ENCODE results near the gene DACH1.
"Not testable (repeated sequence)": the region's sequence is repeated elsewhere in the genome, so short reads cannot be mapped to it uniquely, and the experiment has no call there.

The DACH1 gene

DNA sequence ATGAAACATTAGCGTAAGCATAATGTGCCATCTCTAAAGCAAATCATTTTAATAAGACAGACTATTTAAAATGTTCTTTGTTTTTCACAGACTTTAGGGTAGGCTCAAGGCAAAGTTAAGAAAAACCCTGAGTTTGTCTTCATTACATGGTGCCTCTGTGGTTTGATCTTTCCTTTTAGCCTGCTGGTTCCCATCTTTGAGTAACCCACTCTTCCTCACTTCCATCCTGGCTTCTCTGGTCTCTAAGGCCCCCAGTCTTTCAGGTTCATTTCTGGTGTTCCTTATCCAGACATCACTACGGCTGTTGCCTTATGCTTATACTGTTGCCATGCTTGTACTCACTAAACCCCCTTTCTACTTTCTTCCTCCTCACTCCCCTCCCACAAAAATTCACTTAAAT, 38.4 kb downstream of the DACH1 start:
- no peak for DNase-seq (ENCODE audit: low read depth in 2 of 2)

DNA sequence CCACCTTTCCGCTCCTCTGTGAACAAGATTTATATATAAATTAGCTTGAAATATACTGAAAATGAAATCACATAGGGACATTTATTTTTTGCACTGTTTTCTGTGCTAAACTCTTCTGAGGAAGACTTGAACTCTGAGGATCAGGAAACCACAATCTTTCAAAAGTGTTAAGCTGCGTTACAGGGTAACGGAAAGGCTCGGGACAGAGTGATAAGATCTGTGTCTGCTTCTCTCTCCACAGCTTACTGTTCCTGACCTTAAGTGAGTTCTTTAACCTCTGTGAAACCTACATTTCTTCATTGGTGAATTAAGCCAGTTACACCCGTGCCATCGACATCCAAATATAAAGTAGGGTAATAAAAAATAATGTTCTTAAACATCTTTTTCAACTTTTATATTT, 38.9 kb downstream of the DACH1 start:
- DNase-seq (ENCODE audit: low read depth in 2 of 2), result no peak

DNA sequence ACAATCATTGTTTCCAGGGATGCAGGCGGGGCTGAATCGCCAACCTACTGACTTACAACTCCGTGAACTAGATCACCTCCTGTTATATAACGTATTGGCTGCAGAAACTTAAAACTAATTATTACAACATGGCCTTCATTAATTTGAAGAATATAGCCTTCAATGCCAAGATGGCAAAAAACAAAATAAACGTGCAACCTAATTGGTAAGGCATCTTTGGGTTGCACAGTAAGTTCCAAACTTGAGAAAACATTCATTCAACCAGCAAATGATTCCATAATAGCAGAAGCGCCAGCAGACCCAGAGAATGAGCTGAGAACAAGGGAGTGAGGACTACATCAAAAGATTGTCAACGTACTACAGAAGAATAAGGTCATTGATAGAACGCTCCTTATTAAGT, 39.8 kb downstream of the DACH1 start:
- no peak for DNase-seq (ENCODE audit: low read depth in 2 of 2)

GRCh38 chr13:71820699-71821098, 46.3 kb downstream of the DACH1 start:
- DNase-seq (ENCODE audit: low read depth in 2 of 2), result no peak

- no peak for DNase-seq (ENCODE audit: low read depth in 2 of 2)
These were observed 49.7 kb downstream of the DACH1 start for GRCh38 chr13:71817335-71817734.

DNA sequence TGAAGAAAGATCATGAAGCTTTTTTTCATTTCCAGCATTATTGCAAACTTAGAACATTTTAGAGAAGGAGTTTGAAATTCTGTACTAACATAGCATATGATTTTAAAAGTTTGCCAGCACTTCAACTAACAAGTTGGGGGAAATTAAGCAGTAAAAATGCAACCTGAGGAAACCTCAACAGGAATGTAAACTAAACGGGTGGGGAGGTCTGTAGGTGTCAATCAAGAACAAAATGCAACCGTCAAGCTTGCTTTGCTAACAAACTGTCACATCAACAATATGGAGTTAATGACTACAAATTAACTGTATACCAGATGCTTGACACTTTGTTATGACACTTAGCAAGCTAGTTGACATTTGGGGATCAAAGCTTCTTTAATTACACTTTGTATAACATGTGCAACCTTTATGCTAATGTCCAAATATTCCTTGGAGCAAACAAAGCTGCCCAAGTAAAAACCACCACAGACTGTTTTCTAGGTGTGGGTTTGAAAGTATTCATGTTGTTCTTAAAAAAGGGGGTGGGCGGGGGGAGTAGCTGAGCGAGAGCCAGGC, 52.1 kb downstream of the DACH1 start:
- DNase-seq (ENCODE audit: low read depth in 2 of 2), result no peak

DNA sequence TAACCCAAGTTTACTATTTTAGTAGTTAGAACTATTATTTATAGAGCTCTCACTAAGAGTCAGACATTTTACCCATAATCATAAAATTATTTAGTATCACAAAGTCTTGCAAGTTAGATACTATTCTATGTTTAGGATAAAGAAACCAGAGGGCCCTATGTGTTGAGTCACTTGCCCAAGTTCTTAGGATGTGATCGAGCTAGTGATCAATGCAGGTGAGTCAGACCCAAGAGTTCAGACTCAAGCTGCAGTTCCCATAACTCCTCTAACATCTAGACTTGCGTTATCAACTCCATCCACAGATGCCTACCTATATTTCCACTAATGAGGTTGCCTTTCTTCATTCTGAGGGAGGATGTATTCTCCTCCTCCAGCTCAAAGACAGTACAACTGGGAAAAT, 53.8 kb downstream of the DACH1 start:
- DNase-seq (ENCODE audit: low read depth in 2 of 2), result no peak

DNA sequence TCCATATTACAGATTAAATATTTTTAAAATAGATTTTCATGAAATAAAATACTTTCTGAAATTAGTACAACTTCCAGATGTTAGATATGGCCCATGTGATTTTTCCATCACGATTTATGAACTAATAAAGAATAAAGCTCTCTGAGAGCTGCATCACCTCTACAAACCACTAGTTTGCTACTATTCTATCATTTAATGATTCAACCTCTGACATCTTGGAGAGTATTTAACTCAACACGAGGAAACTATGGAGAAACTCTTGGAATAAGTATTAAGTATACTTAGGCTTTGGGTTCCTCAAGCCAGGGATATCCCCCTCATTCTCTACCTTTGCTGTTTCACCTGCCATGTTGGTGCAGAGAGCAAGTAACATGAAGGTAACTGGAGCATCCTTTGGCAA, 55.7 kb downstream of the DACH1 start:
- no peak for DNase-seq (ENCODE audit: low read depth in 2 of 2)

DNA sequence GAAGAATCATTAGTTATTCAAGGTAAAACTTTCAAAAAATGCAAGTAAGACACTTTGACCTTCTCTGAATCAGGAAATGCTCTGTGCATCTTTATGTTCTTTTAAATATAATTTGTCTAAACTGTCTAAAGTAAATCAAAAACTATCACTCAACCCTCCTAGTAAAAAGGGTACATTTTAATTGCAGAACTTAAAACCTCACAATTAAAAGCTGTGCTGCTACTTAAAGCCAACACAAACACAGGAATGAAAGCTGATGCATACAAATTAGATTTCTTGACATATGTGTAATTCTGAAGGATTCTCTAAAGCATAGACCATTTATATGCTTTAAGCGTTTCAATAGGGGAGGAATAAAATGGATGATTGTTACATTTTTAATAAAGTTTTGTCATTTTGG, 58.3 kb downstream of the DACH1 start:
- no peak for DNase-seq (ENCODE audit: low read depth in 2 of 2)

DNA sequence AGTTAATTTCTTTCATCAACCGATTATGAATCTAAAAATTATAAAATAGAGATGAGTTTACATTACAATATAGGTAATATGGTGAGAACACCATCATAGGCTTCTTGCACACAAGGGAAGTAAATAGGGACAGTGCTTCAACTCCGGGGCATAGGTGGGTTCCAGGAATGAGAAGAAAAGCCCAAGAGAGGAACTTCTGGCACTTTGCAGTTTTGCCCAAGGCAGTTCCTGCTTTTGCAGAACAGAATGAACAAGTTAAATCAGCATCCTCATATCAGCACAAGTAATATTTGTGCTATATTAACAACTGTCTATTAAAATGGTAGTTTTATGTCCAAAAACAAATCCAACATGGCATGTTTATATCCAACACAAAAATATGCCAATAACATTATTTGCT, 60.1 kb downstream of the DACH1 start:
- no peak for DNase-seq (ENCODE audit: low read depth in 2 of 2)

GRCh38 chr13:71803066-71803465, 63.9 kb downstream of the DACH1 start:
- no peak for DNase-seq (ENCODE audit: low read depth in 2 of 2)

GRCh38 chr13:71801781-71802180, 65.2 kb downstream of the DACH1 start:
- no peak for DNase-seq (ENCODE audit: low read depth in 2 of 2)

GRCh38 chr13:71801165-71801760, 65.7 kb downstream of the DACH1 start:
- no peak for DNase-seq (ENCODE audit: low read depth in 2 of 2)

- DNase-seq (ENCODE audit: low read depth in 2 of 2), result no peak
These were observed 67.7 kb downstream of the DACH1 start for GRCh38 chr13:71799324-71799723.

DNA sequence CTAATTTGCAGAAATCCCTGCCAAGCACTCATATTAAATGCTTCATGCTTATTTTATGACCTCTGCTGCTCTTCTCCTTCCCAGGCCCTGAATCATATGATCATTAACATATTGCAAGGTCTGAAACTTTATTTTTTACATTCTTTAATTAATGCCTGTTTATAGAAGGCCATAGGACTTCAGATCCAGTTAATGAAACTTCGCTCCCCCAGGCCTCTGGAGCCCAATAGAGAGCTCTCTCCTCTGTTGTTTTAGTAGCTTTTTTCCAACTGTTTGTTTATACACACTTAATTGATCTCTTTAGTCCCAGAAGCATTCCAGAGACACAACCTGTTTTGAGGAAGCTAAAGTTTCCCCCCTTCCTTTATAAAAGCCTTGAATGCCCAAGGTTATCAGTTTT, 68.3 kb downstream of the DACH1 start:
- no peak for DNase-seq (ENCODE audit: low read depth in 2 of 2)

GRCh38 chr13:71797517-71797916, 69.5 kb downstream of the DACH1 start:
- DNase-seq (ENCODE audit: low read depth in 2 of 2), result no peak

DNA sequence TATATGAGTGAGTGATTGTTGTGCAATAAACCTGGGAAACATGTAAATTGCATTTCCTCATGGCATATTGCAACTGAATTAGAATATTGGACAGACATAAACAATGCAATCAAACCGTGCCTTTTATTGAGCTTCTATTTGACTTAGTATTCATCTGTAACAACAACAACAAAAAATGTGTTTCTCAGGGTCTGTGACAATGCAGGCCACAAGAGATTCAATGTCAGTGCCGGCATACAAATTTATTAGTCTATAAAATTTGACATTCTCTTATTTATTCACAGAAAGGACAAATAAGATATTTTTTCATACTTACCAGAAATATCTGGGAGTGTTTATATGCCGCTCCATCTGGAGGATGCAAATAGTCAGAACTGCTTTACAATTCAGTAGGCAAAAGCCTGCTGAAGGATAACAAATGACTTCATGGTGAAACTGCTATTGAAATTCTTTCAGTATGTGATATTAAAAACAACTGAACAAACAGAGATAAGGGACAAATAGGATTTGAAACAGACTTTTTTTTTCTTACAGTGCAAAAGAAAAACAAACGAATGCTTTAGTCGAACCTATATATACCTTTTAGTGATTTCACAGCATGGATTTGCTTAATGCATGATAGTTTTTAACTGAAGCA, 77.2 kb downstream of the DACH1 start:
- DNase-seq (ENCODE audit: low read depth in 2 of 2), result no peak

- DNase-seq (ENCODE audit: low read depth in 2 of 2), result no peak
These were observed 78.0 kb downstream of the DACH1 start for GRCh38 chr13:71789037-71789436.

- DNase-seq (ENCODE audit: low read depth in 2 of 2), result no peak
These were observed 79.6 kb downstream of the DACH1 start for GRCh38 chr13:71787414-71787813.

DNA sequence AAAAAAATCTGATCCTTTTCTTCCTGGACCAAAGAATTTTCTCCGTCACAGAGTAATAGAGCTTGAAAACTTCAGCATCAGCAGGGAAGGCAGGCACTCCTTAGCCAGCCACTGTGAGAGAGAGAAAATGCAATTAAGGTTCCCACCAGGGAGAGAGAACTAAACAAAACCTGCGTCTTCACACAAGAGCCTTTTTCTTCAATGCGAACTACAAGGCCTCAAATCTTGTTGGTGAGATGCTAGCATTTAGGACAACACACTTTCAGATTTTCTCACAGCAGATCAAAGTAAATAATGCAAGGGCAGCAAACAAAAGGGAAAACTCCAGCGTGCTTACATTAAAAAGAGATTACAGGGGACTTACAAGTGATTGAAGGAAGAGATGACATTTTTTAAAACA, 80.1 kb downstream of the DACH1 start:
- DNase-seq (ENCODE audit: low read depth in 2 of 2), result no peak

DNA sequence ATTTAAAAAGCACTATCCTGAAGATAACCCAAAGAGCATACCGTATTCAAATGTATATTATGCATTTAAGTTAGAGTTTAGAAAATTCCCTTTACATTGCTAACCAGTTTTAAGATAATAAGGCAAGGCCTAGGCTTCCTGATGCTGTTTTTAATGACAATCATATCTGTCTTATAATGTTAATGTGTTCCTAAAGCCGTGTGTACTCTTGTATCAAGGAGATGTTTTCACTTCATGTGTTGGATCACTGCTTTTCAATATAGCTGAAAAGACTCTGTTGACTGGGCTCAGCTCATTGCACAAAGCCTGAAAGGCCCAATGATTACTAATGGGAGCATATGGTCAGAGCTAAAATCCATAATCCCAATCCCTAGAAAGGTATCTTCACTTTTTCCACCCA, 81.6 kb downstream of the DACH1 start:
- DNase-seq (ENCODE audit: low read depth in 2 of 2), result no peak

- no peak for DNase-seq (ENCODE audit: low read depth in 2 of 2)
These were observed 86.5 kb downstream of the DACH1 start for GRCh38 chr13:71780546-71780945.

DNA sequence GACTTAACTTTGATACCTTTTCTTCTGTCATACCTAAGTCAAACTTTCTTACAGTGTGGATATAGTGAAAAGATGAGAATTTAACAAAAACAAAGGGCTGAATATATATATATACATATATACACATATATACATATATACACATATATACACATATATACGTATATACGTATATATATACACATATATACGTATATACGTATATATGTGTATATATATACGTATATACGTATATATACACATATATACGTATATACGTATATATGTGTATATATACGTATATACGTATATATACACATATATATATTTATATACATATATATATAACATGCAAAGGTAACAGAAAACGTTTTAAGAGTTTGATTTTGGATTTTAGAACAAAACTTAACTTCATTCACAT, 88.0 kb downstream of the DACH1 start:
- DNase-seq (ENCODE audit: low read depth in 2 of 2), result not testable (repeated sequence)

DNA sequence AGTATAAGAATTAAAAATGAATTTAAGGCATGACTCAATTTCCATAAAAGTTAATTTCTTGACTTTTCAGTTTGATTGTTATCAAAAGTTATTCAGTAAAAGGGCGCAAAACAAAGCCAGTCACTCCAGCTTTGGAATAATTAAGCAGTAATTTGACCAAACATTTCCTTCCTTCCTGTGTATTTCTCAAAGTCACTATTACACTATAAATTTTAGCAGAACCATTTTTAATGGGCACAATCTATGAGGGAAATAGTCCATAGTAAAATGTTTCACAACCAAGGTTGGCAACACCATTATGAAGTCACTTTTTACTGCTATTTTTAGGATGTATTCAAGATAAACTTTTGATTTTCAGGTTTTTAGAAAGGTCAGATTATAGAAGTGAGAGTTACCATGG, 91.0 kb downstream of the DACH1 start:
- DNase-seq (ENCODE audit: low read depth in 2 of 2), result no peak

All from stimulated activated CD4-positive, alpha-beta T cell treated with anti-CD3 and anti-CD28 coated beads, Interleukin-1b, Interleukin-23, amount 100 ng/mL, for 4 hours (primary cell).